ENCODE measurements around the gene SIK3.

DNA sequence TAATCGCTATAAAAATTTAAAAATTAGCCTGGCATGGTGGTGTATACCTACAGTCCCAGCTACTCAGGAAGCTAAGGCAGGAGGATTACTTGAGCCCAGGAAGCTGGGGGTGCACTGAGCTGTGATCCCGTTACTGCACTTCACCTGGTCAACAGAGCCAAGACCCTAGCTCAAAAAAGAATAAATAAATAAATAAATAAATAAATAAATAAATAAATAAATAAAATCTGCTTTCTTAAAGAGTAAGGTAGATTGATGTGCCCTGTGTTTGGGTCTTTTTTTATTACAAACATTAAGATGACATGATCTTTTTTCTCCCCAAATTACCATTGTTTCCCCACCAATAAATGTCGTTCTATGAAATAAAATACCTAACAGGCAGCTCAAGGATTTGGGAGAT is 146.5 kb downstream of the SIK3 start:
- TF ChIP-seq, protein P1, sequence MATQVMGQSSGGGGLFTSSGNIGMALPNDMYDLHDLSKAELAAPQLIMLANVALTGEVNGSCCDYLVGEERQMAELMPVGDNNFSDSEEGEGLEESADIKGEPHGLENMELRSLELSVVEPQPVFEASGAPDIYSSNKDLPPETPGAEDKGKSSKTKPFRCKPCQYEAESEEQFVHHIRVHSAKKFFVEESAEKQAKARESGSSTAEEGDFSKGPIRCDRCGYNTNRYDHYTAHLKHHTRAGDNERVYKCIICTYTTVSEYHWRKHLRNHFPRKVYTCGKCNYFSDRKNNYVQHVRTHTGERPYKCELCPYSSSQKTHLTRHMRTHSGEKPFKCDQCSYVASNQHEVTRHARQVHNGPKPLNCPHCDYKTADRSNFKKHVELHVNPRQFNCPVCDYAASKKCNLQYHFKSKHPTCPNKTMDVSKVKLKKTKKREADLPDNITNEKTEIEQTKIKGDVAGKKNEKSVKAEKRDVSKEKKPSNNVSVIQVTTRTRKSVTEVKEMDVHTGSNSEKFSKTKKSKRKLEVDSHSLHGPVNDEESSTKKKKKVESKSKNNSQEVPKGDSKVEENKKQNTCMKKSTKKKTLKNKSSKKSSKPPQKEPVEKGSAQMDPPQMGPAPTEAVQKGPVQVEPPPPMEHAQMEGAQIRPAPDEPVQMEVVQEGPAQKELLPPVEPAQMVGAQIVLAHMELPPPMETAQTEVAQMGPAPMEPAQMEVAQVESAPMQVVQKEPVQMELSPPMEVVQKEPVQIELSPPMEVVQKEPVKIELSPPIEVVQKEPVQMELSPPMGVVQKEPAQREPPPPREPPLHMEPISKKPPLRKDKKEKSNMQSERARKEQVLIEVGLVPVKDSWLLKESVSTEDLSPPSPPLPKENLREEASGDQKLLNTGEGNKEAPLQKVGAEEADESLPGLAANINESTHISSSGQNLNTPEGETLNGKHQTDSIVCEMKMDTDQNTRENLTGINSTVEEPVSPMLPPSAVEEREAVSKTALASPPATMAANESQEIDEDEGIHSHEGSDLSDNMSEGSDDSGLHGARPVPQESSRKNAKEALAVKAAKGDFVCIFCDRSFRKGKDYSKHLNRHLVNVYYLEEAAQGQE (IDR thresholded peaks at IDR 0.05; ENCODE audit: insufficient read depth in 1 of 2, low read depth in 2 of 2, low read length in 2 of 2) = no peak
- no peak for TF ChIP-seq POLR2AphosphoS5 (IDR thresholded peaks at IDR 0.05; ENCODE audit: low read depth, low read length)
- no peak for TF ChIP-seq SIN3A (IDR thresholded peaks at IDR 0.05; ENCODE audit: borderline replicate concordance, insufficient read depth, low read length)
- TF ChIP-seq TAF1 (IDR thresholded peaks at IDR 0.05; ENCODE audit: borderline replicate concordance, insufficient read depth, low read length) = no peak
- no peak for TF ChIP-seq FOXP2 (optimal IDR thresholded peaks at IDR 0.05; ENCODE audit: borderline replicate concordance, extremely low read depth, extremely low read length, insufficient read depth)
